Measurements from ENCODE around the gene MAPKAPK2.

Gene MAPKAPK2

GRCh38 chr1:206685334-206685768, 646 bp downstream of the MAPKAPK2 start:
- DNase-seq: no peak

- peak; percentile 28 for DNase-seq
These were observed 1.2 kb downstream of the MAPKAPK2 start for GRCh38 chr1:206685769-206686477.

- DNase-seq: no peak
These were observed 2.0 kb downstream of the MAPKAPK2 start for GRCh38 chr1:206686478-206687249.

GRCh38 chr1:206687251-206687914, 2.7 kb downstream of the MAPKAPK2 start:
- DNase-seq: no peak

- no peak for DNase-seq
These were observed 3.3 kb downstream of the MAPKAPK2 start for GRCh38 chr1:206687915-206688442.

- DNase-seq: no peak
These were observed 5.8 kb downstream of the MAPKAPK2 start for GRCh38 chr1:206690516-206690915.

- DNase-seq: no peak
These were observed 6.9 kb downstream of the MAPKAPK2 start for GRCh38 chr1:206691604-206692003.

GRCh38 chr1:206693029-206693428, 8.3 kb downstream of the MAPKAPK2 start:
- DNase-seq: no peak

- DNase-seq: no peak
These were observed 8.9 kb downstream of the MAPKAPK2 start for GRCh38 chr1:206693592-206693991.

- no peak for DNase-seq
These were observed 9.7 kb downstream of the MAPKAPK2 start for GRCh38 chr1:206694171-206695124.

- DNase-seq: no peak
These were observed 11.0 kb downstream of the MAPKAPK2 start for GRCh38 chr1:206695733-206696132.

GRCh38 chr1:206696812-206697585, 12.3 kb downstream of the MAPKAPK2 start:
- no peak for DNase-seq

GRCh38 chr1:206698011-206698410, 13.3 kb downstream of the MAPKAPK2 start:
- DNase-seq: no peak

GRCh38 chr1:206699000-206699586, 14.4 kb downstream of the MAPKAPK2 start:
- no peak for DNase-seq

- DNase-seq: no peak
These were observed 14.9 kb downstream of the MAPKAPK2 start for GRCh38 chr1:206699626-206700025.

GRCh38 chr1:206700445-206701036, 15.8 kb downstream of the MAPKAPK2 start:
- no peak for DNase-seq

- DNase-seq: no peak
These were observed 17.6 kb downstream of the MAPKAPK2 start for GRCh38 chr1:206702260-206702659.

GRCh38 chr1:206702803-206703202, 18.1 kb downstream of the MAPKAPK2 start:
- DNase-seq: no peak

- no peak for DNase-seq
These were observed 19.0 kb downstream of the MAPKAPK2 start for GRCh38 chr1:206703661-206704060.

GRCh38 chr1:206704226-206704625, 19.5 kb downstream of the MAPKAPK2 start:
- no peak for DNase-seq

- peak; percentile 84 for DNase-seq
These were observed 20.5 kb downstream of the MAPKAPK2 start for GRCh38 chr1:206705191-206705590.
